Measurements from ENCODE around the gene MMP12.

The MMP12 gene

DNA sequence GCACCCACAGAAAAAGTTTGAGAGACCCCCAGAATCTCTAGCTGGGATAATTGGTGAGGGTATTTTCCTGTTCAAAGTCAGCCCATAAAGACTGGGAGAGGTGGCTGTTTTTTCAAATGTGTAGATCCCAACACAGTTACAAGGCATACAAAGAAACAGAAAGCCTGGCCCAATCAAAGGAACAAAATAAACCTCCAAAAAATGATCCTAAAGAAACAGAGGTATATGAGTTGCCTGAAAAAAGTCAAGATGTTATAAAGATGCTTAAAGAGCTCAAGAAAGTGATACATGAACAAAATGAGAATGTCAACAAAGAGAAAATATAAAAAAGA, 40.2 kb upstream of the MMP12 start:
- Histone ChIP-seq H4K20me1 (ENCODE audit: control insufficient read depth, insufficient read depth, low read depth, low read length) (no peaks in the 10 kb centered on the region), H3K79me2 (ENCODE audit: control insufficient read depth, low read length) (no peaks in the 10 kb centered on the region), H3K27me3 (ENCODE audit: control insufficient read depth, low read length) (no peaks in the 10 kb centered on the region), H3K4me3 (ENCODE audit: low read length) (no peak overlapping the region), H3K4me1 (ENCODE audit: control insufficient read depth, low read length) (peaks cover 6% of the 10 kb centered on the region), H3K36me3 (ENCODE audit: control insufficient read depth, low read length) (no peaks in the 10 kb centered on the region), H3K9me3 (ENCODE audit: control insufficient read depth, insufficient read depth, low read length) (no peaks in the 10 kb centered on the region), H3K27ac (ENCODE audit: low read depth, low read length) (no peak overlapping the region), H3K4me2 (ENCODE audit: low read length) (no peak overlapping the region), H3F3A (ENCODE audit: control insufficient read depth, insufficient read depth) (no peaks in the 10 kb centered on the region), H3K9me2 (replicated peaks; ENCODE audit: control insufficient read depth, low read length) (no peaks in the 10 kb centered on the region)
- TF ChIP-seq EZH2phosphoT487 (IDR thresholded peaks at IDR 0.05; ENCODE audit: borderline replicate concordance, low read length), result no peak
- TF ChIP-seq CTCF (IDR thresholded peaks at IDR 0.05; ENCODE audit: low read depth, low read length, poor library complexity, severe bottlenecking), result no peak

GRCh38 chr11:102914238-102915043, 39.7 kb upstream of the MMP12 start:
- Histone ChIP-seq H4K20me1 (ENCODE audit: control insufficient read depth, insufficient read depth, low read depth, low read length) (no peaks in the 10 kb centered on the region), H3K9me3 (ENCODE audit: control insufficient read depth, insufficient read depth, low read length) (no peaks in the 10 kb centered on the region), H3K27me3 (ENCODE audit: control insufficient read depth, low read length) (no peaks in the 10 kb centered on the region), H3K9me2 (replicated peaks; ENCODE audit: control insufficient read depth, low read length) (no peaks in the 10 kb centered on the region), H3K4me2 (ENCODE audit: low read length) (no peak overlapping the region), H3F3A (ENCODE audit: control insufficient read depth, insufficient read depth) (no peaks in the 10 kb centered on the region), H3K79me2 (ENCODE audit: control insufficient read depth, low read length) (no peaks in the 10 kb centered on the region), H3K36me3 (ENCODE audit: control insufficient read depth, low read length) (no peaks in the 10 kb centered on the region), H3K4me3 (ENCODE audit: low read length) (no peak overlapping the region), H3K27ac (ENCODE audit: low read depth, low read length) (no peak overlapping the region), H3K4me1 (ENCODE audit: control insufficient read depth, low read length) (peaks cover under 1% of the 10 kb centered on the region)
- TF ChIP-seq CTCF (IDR thresholded peaks at IDR 0.05; ENCODE audit: low read depth, low read length, poor library complexity, severe bottlenecking), result peak; percentile 62
- TF ChIP-seq EZH2phosphoT487 (IDR thresholded peaks at IDR 0.05; ENCODE audit: borderline replicate concordance, low read length), result no peak

DNA sequence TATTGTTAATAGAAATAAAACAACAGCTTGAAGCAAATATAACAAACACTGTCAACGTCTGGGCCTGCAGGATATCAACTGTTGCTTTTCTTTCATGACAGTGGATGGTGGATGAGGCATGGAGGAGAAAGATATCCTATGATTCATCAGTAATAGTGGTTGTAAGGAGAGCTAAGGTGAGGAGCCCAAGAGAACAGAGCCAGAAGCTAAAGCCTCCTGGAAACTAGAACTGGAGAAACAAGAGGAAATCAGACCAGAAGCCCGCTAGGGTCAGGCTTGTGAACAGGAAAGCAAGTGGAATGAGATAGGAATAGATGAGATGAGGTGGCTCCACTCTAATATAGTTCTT, 37.7 kb upstream of the MMP12 start:
- Histone ChIP-seq H3K9me2 (replicated peaks; ENCODE audit: control insufficient read depth, low read length) (no peaks in the 10 kb centered on the region), H3K4me2 (ENCODE audit: low read length) (no peak overlapping the region), H3F3A (ENCODE audit: control insufficient read depth, insufficient read depth) (no peaks in the 10 kb centered on the region), H3K27ac (ENCODE audit: low read depth, low read length) (no peak overlapping the region), H3K9me3 (ENCODE audit: control insufficient read depth, insufficient read depth, low read length) (no peaks in the 10 kb centered on the region), H3K4me3 (ENCODE audit: low read length) (no peak overlapping the region), H3K4me1 (ENCODE audit: control insufficient read depth, low read length) (no peaks in the 10 kb centered on the region), H3K36me3 (ENCODE audit: control insufficient read depth, low read length) (no peaks in the 10 kb centered on the region), H4K20me1 (ENCODE audit: control insufficient read depth, insufficient read depth, low read depth, low read length) (no peaks in the 10 kb centered on the region), H3K27me3 (ENCODE audit: control insufficient read depth, low read length) (no peaks in the 10 kb centered on the region), H3K79me2 (ENCODE audit: control insufficient read depth, low read length) (no peaks in the 10 kb centered on the region)
- TF ChIP-seq EZH2phosphoT487 (IDR thresholded peaks at IDR 0.05; ENCODE audit: borderline replicate concordance, low read length), result no peak
- TF ChIP-seq CTCF (IDR thresholded peaks at IDR 0.05; ENCODE audit: low read depth, low read length, poor library complexity, severe bottlenecking), result no peak

Data from DOHH2 (cell line).